ENCODE measurements around the gene B4GALT2. TPM values are rescaled to one million over a fixed set of nuclear protein-coding genes. Genes with fewer than 3 reads are reported as not detected.

Gene B4GALT2
- polyA plus RNA-seq, 1 of the 3 experiments (the other 2 are of a cell fraction), result 48.0 TPM

DNA sequence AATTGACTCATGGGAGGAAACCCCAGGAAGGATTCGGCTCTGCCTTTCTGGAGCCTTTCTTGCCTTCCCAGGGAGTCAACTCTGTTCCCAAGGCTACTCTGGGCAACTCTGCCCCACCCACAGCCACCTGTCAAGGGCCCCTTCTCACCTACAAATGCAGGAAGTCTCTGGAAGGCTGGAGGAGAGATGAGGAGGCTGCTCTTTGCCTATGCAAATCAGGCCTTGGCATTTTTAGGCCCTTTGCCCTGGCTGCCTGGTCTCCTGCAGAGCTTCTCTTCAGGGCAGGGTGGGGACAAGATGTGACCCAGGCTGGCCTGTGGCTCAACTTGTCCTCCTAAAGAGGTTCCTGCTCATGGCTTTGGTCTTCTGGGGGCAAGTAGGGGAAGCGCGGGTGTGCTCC is 46.8 kb downstream of the B4GALT2 start:
- Histone ChIP-seq H2AFZ (ENCODE audit: low read depth) (no peak overlapping the region), H3K36me3 (replicated peaks in 1 of 2; ENCODE audit: control insufficient read depth in 1 of 2, insufficient read depth in 2 of 2, low read length in 1 of 2) (no peaks in the 10 kb centered on the region), H3K9me2 (no peaks in the 10 kb centered on the region), H4K20me1 (ENCODE audit: insufficient read depth) (no peaks in the 10 kb centered on the region), H3K9ac (no peak overlapping the region), H3K4me2 (no peak overlapping the region), H3K27ac (ENCODE audit: low read depth in 2 of 2, low read length in 1 of 2) (no peak overlapping the region), H3K9me3 (no peaks in the 10 kb centered on the region), H3F3A (replicated peaks; ENCODE audit: insufficient read depth) (no peaks in the 10 kb centered on the region), H3K4me3 (ENCODE audit: low read depth in 2 of 2, low read length in 1 of 2) (no peak overlapping the region), H3K79me2 (ENCODE audit: insufficient read depth) (no peaks in the 10 kb centered on the region), H3K27me3 (ENCODE audit: insufficient read depth) (no peaks in the 10 kb centered on the region), H3K4me1 (ENCODE audit: control insufficient read depth in 1 of 2, insufficient read depth in 2 of 2, low read depth in 1 of 2, low read length in 1 of 2) (peaks cover 5 to 21% of the 10 kb centered on the region in 2 experiments; a peak in 1 of 4 replicates)
- ChIA-PET CTCF (interaction anchor here (0.7 to 25.6 kb wide), 3 partner anchors 11 to 28 kb away, joined by 3 to 598 read pairs (median 23); partner anchors contain the start of gene CCDC24), POLR2A (no interaction called here)
- 82% methylated on average over 3 of the region's 3 CpGs for WGBS (ENCODE audit: low lambda C conversion rate)
- TF ChIP-seq GABPA (IDR thresholded peaks at IDR 0.05; ENCODE audit: low read depth), result no peak
- DNase-seq, result no peak

DNA sequence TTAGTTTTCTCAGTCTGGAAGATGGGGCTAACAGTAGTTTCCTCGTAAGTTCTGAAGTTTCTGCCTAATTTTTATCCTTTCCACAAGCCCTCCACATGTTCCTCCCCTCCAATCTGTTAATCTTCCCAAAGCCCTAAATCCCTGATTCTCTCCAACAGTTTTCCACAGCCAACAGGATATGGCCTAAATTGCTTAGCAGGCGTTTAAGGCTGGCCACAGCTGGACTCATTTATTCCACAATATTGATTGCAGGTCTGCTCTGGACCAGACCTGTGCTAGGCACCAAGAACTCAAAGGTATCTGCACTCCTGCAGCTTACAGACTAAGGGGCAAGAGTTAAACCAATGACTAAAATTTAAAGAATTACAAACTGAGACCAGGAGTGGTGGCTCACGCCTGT is 48.3 kb downstream of the B4GALT2 start:
- Histone ChIP-seq H3K27me3 (ENCODE audit: insufficient read depth) (no peaks in the 10 kb centered on the region), H3K4me3 (ENCODE audit: low read depth in 2 of 2, low read length in 1 of 2) (no peak overlapping the region), H3F3A (replicated peaks; ENCODE audit: insufficient read depth) (peaks cover 3% of the 10 kb centered on the region), H3K36me3 (replicated peaks in 1 of 2; ENCODE audit: control insufficient read depth in 1 of 2, insufficient read depth in 2 of 2, low read length in 1 of 2) (no peaks in the 10 kb centered on the region), H3K4me2 (no peak overlapping the region), H3K9me3 (no peaks in the 10 kb centered on the region), H3K9ac (no peak overlapping the region), H3K9me2 (no peaks in the 10 kb centered on the region), H3K79me2 (ENCODE audit: insufficient read depth) (no peaks in the 10 kb centered on the region), H2AFZ (ENCODE audit: low read depth) (no peak overlapping the region), H3K27ac (ENCODE audit: low read depth in 2 of 2, low read length in 1 of 2) (no peak overlapping the region), H3K4me1 (ENCODE audit: control insufficient read depth in 1 of 2, insufficient read depth in 2 of 2, low read depth in 1 of 2, low read length in 1 of 2) (peaks cover 11 to 34% of the 10 kb centered on the region in 2 experiments; a peak in 2 of 4 replicates), H4K20me1 (ENCODE audit: insufficient read depth) (no peaks in the 10 kb centered on the region)
- 92% methylated on average over 3 of the region's 3 CpGs for WGBS (ENCODE audit: low lambda C conversion rate)
- no peak for DNase-seq
- ChIA-PET POLR2A (no interaction called here), CTCF (interaction anchor here (1.0 to 25.6 kb wide), 3 partner anchors 9 to 264 kb away, joined by 3 to 598 read pairs (median 23); partner anchors contain the start of gene CCDC24)
- TF ChIP-seq ELF1 (IDR thresholded peaks at IDR 0.05), result no peak
- TF ChIP-seq, protein P1, sequence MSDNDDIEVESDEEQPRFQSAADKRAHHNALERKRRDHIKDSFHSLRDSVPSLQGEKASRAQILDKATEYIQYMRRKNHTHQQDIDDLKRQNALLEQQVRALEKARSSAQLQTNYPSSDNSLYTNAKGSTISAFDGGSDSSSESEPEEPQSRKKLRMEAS (IDR thresholded peaks at IDR 0.05; ENCODE audit: low read depth), result no peak
- TF ChIP-seq FOXM1 (IDR thresholded peaks at IDR 0.05; ENCODE audit: low read depth), result no peak
- TF ChIP-seq FOXJ3 (CRISPR knock-in tag; IDR thresholded peaks at IDR 0.05), result no peak
- no peak for TF ChIP-seq YY1 (IDR thresholded peaks at IDR 0.05; ENCODE audit: low read depth)
- TF ChIP-seq, protein P2, sequence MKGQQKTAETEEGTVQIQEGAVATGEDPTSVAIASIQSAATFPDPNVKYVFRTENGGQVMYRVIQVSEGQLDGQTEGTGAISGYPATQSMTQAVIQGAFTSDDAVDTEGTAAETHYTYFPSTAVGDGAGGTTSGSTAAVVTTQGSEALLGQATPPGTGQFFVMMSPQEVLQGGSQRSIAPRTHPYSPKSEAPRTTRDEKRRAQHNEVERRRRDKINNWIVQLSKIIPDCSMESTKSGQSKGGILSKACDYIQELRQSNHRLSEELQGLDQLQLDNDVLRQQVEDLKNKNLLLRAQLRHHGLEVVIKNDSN (IDR thresholded peaks at IDR 0.05; ENCODE audit: borderline replicate concordance, low read depth), result no peak
- TF ChIP-seq RAD21 (IDR thresholded peaks at IDR 0.05; ENCODE audit: low read length), result no peak
- TF ChIP-seq JUND (IDR thresholded peaks at IDR 0.05), result no peak
- TF ChIP-seq, protein P3, sequence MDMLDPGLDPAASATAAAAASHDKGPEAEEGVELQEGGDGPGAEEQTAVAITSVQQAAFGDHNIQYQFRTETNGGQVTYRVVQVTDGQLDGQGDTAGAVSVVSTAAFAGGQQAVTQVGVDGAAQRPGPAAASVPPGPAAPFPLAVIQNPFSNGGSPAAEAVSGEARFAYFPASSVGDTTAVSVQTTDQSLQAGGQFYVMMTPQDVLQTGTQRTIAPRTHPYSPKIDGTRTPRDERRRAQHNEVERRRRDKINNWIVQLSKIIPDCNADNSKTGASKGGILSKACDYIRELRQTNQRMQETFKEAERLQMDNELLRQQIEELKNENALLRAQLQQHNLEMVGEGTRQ (IDR thresholded peaks at IDR 0.05; ENCODE audit: borderline replicate concordance, low read depth, low read length), result no peak
- TF ChIP-seq MEF2A (IDR thresholded peaks at IDR 0.05; ENCODE audit: borderline replicate concordance, low read depth), result no peak
- no peak for TF ChIP-seq CHD2 (IDR thresholded peaks at IDR 0.05; ENCODE audit: low read length, partially characterized antibody)
- TF ChIP-seq, protein P4, sequence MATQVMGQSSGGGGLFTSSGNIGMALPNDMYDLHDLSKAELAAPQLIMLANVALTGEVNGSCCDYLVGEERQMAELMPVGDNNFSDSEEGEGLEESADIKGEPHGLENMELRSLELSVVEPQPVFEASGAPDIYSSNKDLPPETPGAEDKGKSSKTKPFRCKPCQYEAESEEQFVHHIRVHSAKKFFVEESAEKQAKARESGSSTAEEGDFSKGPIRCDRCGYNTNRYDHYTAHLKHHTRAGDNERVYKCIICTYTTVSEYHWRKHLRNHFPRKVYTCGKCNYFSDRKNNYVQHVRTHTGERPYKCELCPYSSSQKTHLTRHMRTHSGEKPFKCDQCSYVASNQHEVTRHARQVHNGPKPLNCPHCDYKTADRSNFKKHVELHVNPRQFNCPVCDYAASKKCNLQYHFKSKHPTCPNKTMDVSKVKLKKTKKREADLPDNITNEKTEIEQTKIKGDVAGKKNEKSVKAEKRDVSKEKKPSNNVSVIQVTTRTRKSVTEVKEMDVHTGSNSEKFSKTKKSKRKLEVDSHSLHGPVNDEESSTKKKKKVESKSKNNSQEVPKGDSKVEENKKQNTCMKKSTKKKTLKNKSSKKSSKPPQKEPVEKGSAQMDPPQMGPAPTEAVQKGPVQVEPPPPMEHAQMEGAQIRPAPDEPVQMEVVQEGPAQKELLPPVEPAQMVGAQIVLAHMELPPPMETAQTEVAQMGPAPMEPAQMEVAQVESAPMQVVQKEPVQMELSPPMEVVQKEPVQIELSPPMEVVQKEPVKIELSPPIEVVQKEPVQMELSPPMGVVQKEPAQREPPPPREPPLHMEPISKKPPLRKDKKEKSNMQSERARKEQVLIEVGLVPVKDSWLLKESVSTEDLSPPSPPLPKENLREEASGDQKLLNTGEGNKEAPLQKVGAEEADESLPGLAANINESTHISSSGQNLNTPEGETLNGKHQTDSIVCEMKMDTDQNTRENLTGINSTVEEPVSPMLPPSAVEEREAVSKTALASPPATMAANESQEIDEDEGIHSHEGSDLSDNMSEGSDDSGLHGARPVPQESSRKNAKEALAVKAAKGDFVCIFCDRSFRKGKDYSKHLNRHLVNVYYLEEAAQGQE (IDR thresholded peaks at IDR 0.05; ENCODE audit: low read depth, low read length), result no peak
- TF ChIP-seq, protein P5, sequence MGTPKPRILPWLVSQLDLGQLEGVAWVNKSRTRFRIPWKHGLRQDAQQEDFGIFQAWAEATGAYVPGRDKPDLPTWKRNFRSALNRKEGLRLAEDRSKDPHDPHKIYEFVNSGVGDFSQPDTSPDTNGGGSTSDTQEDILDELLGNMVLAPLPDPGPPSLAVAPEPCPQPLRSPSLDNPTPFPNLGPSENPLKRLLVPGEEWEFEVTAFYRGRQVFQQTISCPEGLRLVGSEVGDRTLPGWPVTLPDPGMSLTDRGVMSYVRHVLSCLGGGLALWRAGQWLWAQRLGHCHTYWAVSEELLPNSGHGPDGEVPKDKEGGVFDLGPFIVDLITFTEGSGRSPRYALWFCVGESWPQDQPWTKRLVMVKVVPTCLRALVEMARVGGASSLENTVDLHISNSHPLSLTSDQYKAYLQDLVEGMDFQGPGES (IDR thresholded peaks at IDR 0.05; ENCODE audit: low read depth, low read length), result no peak
- TF ChIP-seq TCF12 (IDR thresholded peaks at IDR 0.05), result no peak
- TF ChIP-seq SMC3 (IDR thresholded peaks at IDR 0.05; ENCODE audit: low read depth, low read length), result no peak
- no peak for TF ChIP-seq RFX5 (IDR thresholded peaks at IDR 0.05; ENCODE audit: low read length)
- TF ChIP-seq NRF1 (IDR thresholded peaks at IDR 0.05; ENCODE audit: low read depth, low read length), result no peak
- TF ChIP-seq, protein P6, sequence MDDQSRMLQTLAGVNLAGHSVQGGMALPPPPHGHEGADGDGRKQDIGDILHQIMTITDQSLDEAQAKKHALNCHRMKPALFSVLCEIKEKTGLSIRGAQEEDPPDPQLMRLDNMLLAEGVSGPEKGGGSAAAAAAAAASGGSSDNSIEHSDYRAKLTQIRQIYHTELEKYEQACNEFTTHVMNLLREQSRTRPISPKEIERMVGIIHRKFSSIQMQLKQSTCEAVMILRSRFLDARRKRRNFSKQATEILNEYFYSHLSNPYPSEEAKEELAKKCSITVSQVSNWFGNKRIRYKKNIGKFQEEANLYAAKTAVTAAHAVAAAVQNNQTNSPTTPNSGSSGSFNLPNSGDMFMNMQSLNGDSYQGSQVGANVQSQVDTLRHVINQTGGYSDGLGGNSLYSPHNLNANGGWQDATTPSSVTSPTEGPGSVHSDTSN (IDR thresholded peaks at IDR 0.05), result no peak
- TF ChIP-seq SIN3A (IDR thresholded peaks at IDR 0.05; ENCODE audit: borderline replicate concordance, low read depth, low read length), result no peak
